ENCODE measurements around the gene C1GALT1C1L.
"Not testable (repeated sequence)": the region's sequence is repeated elsewhere in the genome, so short reads cannot be mapped to it uniquely, and the experiment has no call there.

The C1GALT1C1L gene

DNA sequence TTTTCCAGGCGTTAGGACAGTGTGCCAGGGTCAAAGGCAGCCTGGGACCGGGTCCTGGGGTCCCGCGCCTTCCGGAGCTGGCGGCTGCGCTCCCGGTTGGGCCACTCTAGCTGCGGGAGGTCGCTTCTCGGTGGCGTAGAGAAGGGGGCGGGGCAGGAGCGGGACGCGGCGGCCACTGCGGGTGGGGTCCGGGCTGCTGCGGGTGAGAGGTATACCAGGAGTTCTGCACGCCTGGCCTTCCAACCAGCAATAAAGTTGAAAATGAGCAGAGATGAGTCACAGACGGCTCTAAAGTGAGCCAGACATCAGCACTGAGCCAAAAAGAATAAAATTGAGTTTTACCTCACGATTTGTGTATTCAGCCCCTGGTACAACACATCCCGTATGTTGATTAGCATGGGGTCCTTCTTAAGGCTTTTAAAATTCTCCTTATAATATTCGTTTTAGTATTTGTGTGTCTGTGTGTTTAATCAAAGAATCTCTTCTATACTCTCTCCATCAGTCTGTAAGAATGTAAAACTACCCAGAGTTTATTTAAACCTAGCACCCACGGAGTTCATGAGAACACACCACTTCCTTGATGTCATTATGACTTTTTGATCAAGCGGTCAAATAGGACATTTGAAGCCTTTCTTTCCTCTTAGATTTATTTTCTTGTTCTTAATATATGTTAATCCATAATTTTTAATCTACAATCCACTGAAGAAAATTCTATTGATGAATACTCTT is at the start of gene C1GALT1C1L:
C1GALT1C1L (minus strand) TSS at position 108 of the 729 bp plus-strand sequence; CDS start at position 1, 107 bp downstream.
- DNase-seq (ENCODE audit: low spot score), result peak; percentile 11

DNA sequence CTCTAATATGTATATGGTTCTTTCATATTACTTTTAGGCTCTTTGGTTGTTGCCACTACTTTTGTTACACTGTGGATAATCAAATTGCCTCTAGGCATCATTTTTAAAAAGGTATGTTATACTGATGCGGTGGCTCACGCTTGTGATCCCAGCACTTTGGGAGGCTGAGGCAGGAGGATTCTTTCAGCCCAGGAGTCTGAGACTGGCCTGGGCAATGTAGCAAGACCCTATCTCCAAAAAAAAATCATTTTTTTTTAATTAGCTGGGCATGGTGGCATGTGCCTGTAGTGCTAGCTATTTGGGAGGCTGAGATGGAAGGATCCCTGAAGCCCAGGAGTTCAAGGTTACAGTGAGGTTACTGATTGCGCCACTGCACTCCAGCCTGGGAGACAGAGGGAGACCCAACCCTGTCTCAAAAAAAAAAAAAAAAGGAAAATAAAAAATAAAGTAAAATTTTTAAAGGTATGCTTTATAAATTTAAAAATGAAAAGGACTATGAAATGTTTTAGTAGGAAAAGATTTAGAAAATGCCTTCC is 49.5 kb upstream of the C1GALT1C1L start:
- DNase-seq (ENCODE audit: low spot score), result no peak

DNA sequence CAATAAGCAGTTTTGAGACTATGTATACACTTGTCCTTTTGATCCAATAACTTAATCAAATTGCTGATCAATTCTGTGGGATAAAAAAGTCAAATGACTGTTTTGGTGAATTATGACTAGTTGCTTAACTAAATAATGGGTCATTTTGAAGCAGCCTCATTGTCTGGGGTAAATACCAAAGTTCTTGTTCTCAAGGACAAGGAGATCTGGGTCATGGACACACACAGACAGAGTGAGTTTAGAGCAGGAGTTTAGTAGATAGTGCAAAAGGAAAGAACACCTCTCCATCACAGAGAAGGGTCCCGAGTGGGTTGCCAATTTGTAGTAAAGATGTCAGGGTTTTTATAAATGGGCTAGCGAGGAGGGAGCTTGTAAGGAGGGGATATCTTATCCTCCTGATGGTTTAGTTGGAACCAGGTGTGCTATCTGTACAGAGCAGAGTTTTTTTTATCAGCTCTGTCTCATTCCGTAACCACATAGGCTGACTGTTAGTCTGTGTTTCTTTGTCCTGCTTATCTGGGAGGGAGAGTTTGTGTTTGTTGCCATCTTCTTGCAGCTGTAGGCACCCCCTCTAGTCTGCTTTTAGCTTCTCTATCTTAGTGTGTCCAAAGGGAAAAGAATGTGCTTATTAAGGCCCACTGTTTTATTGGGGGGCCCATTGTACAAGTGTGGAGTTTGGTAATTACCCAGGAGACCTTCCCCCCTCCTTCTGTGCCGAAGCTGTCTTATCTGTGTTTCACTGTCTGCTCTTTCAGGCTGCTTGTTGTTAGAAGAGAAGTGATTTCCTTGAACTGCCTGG is 48.7 kb upstream of the C1GALT1C1L start:
- DNase-seq (ENCODE audit: low spot score), result no peak

DNA sequence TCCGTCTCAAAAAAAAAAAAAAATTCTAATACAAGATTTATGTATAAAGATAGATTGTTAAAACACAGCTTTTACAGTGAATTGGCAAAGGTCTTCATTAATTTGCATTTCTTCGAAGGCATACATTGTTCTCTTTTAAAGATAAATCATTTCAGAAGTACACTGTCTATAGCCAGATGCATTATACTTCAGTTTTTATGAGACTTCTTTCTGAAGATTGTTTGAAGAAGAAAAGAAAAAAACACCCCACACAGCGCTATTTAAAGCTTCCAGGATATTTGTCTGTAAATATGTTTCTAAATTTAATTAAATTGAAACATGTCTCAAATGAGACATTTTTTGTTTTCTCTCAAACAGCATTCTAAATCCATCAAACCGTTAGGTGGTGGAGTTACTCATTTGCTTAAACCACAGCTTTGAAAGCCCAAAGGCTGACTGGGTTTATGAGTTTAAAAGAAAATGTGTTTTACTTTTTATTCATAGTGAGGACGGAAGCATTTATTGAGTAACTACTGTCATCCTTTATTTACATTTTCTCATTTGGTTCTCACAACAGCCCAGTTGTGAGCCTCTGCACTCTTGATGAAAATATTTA is 42.4 kb upstream of the C1GALT1C1L start:
- no peak for DNase-seq (ENCODE audit: low spot score)

DNA sequence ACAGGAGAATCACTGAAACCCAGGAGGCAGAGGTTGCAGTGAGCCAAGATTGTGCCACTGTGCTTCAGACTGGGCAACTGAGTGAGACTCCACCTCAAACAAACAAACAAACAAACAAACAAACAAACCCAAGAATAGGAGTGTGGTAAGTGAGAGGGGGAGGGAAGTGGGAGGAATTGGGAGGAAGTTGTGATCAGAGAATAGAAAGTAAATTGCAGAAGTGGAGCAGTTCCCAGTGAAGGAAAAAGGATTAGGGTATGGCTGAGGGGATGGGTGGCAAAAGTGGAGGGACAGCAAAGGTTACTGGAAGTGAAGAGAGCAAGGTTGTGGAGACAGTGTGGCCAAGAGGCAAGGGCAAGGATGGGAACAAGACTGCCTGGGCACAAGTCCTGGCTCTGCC is 41.1 kb upstream of the C1GALT1C1L start:
- DNase-seq (ENCODE audit: low spot score), result no peak

DNA sequence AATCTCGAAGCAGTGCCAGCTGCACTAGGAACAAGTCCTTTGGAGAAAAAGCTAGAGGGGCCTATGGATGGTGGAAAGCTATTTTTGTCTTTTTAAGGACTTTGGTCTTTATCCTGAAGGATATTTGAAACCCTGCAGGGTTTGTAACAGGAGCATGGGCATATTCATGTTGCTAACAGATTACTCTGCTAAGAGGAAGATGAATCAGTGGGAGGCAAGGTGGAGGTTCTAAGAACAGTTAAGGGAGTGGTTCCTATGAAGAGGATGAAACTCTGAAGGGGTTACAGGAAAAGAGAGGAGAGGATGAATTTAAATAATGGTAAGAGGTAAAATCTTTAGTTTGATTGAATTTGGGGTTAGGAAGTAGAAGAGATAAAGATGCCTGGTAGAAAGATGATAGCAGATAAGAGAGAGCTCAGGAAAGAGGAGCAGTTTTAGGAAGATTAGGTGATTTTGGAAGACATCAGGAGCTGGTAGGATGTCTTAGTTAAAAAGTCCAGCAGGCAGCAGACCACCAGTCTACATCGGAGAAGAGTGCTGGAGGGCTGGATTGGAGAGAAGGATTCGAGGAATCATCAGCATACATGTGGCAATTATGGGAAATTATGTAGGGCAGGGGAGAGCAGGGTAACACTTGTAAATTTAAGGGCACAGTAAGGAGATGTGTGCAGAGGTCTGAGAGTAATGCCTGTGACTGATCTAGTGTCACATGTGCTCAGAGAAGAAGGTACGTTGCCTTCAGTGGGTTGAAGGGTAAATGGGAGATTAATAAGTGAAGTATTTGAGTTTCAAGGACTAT is 39.3 kb upstream of the C1GALT1C1L start:
- DNase-seq (ENCODE audit: low spot score), result no peak

DNA sequence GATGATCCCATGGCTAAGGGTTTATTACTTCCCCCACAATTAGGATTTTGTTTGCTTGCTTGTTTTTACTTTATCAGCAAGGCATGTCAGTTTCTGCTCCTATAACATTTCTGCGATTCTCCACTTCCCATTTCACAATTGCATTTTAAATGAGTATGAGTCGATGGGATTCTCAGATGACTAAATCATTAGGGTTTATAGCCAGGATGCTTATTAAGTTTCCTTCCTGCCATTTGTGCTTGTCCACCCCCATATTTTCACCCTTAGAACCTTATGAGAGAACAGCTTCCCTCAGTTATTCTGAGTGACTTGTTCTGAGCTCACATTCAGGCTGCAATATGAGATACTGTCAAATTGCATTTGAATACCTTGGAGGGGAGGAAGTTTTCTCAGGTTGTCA is 37.9 kb upstream of the C1GALT1C1L start:
- no peak for DNase-seq (ENCODE audit: low spot score)

DNA sequence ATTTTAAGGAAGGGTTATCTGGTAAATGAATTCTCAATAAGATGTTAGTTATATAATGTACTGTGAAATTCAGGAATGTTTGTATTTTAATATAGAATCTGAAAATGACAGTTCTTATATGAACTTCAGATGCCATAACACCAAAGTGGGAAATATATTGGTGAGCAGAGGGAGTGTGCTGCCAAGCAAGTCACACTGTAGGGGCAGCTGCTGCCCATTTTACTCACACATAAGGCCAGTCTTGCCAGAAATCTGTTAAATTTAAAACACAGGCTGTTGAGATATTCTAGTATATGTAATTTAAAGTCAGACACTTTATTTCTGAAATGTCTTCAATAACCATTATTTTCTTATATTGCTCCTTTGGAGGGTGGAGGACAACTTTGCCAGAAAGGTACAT is 34.6 kb upstream of the C1GALT1C1L start:
- no peak for DNase-seq (ENCODE audit: low spot score)

DNA sequence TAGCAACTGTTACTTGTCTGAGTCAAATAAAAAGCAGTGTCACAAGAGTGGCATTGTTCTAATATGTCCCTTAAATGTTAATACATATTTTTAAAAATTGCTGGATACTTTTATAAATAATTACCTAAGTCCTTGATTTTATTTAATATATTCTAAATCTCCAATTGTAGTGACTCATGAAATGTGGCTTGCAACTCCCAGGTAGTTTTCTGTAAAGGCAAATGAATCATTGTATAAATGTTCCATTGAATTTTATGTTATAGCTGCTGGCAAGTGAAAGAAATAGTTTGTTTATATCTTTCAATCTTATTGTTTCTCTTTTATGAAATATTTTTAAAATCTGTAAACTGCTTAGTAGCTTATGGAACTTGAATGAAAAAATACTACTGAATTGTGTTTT is 32.7 kb upstream of the C1GALT1C1L start:
- no peak for DNase-seq (ENCODE audit: low spot score)

DNA sequence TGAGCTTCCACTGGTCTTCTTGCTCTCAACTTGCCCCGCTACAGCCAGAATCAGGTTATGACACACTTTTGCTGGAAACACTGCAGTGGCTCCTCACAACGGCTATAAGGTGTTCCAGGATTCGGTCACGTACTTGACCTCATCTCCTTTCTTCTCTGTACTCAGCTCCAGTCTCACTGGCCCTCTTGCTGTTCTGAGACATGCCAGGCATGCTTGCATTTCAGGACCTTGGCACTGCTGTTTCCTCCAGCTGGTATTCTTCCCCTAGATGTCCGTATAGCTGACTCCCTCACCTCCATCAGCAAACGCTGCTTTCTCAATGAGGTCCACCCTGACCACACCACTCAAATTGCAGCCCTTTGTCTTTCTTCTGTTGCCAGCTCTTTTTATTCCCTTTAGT is 31.9 kb upstream of the C1GALT1C1L start:
- no peak for DNase-seq (ENCODE audit: low spot score)

DNA sequence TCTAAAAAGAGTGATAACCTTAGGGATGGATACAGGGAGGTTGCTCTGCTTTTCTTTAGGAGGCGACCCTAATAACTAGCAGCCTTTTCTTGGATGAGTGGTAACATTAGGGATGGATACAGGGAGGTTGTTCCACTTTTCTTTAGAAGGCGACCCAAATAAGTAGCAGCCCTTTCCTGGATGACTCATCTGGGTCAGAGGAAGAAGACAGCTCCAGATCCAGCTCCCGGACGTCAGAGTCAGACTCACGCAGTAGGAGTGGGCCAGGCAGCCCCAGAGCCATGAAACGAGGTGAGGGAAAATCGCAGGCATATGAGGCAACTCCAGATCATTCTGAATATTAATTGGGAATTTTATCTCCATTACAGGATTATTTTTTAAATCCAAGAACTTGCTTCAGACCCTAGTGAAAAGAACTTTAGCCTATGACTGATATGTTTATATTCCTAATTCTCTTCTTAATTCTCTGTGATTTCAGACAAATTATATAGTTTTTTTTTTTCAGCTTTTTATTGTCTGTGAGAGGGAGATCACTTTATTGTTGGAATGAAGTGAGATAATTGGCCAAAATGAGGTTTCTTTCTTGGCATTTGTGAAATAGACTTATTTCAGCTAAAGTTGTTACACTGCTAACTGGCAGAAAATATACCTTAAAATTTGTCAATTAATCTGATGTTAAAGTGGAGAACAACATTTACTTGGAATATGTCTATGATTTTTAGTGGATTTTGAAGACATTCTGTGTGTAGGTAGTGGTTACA is 31.2 kb upstream of the C1GALT1C1L start:
- DNase-seq (ENCODE audit: low spot score), result no peak

DNA sequence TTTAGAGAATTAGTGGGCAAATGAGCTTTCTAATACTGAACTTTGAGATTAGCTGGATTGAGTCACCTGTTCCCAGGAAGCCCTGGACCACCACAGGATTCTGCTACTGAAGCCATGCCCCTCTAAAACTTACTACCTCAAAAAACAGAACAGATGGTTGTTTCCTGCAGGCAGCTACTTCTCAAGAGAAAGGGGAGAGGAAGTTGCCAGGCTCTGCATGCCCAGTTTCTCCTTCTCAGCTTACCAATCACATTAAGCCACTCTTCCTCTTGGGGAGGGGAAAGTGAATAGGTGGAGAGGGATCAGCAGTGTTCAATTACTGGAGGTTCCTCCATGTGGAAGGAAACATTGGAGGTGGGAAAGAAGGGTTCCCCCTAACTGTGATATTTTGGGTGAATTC is 24.9 kb upstream of the C1GALT1C1L start:
- DNase-seq (ENCODE audit: low spot score), result no peak

DNA sequence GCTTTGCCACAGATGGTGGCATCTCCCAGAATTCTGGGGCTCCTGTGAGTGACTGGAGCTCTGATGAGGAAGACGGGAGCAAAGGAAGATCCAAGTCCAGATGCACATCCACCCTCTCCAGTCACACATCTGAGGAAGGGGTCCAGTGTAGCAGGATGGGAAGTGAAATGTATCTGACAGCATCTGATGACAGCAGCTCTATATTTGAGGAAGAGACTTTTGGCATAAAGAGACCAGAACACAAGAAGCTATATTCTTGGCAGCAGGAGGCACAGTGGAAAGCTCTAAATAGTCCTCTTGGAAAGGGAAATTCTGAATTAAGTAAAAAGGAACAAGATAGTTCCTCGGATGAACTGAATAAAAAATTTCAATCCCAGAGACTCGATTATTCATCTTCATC is 23.5 kb upstream of the C1GALT1C1L start:
- DNase-seq (ENCODE audit: low spot score), result no peak

DNA sequence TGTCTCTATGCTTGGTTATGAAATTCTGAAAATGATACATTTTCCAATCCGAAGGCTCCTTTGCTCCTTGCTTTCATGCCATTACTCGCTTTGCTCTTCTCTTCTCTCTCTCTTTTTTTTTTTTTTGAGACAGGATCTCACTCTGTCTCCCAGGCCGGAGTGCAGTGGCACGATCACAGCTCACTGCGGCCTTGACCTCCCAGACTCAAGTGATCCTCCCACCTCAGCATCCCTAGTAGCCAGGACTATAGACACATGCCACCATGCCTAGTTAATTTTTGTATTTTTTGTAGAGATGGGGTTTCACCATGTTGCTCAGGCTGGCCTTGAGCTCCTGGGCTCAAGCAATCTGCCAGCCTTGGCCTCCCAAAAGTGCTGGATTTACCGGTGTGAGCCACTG is 21.9 kb upstream of the C1GALT1C1L start:
- not testable (repeated sequence) for DNase-seq (ENCODE audit: low spot score)

DNA sequence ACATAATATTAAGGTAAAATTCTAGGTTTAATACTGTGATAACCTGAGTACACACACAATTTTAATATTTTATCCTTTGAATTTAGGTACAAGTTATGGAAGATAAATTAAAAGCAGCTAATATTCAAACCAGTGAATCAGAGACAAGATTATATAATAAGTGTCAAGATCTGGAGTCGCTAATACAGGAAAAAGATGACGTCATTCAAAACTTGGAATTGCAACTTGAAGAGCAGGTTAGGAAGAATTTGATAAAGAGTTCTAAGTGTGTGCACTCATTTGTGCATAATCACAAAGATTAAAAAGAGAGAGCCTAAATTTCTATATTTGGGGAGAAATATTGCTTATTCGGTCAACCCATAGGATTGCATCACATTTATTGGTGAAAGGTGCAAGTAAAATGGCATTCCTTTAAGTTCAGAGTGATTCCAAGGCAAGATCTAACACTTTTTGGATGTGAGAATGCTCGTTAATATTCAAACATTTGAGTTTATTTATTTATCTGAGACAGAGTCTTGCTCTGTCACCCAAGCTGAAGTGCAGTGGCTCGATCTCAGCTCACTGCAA is 16.3 kb upstream of the C1GALT1C1L start:
- no peak for DNase-seq (ENCODE audit: low spot score)

DNA sequence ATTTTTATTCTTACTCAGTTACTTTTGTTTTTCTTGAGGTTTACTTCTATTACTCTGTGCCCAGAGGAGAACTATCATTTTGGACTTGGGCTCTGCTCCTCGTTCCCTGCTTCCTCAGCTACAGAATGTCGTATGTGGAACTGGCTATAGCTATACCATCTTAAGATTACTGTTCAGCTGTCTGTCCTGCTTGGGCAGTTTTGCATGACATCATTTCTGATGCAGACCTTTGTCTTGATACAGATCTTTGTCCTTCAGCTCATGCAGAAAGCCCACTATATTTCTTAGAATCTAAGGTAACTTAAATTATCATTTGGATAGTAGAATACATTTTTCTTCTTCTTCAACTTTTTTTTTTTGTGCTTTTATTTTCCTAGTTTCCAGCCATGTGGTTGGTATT is 13.8 kb upstream of the C1GALT1C1L start:
- DNase-seq (ENCODE audit: low spot score), result no peak

DNA sequence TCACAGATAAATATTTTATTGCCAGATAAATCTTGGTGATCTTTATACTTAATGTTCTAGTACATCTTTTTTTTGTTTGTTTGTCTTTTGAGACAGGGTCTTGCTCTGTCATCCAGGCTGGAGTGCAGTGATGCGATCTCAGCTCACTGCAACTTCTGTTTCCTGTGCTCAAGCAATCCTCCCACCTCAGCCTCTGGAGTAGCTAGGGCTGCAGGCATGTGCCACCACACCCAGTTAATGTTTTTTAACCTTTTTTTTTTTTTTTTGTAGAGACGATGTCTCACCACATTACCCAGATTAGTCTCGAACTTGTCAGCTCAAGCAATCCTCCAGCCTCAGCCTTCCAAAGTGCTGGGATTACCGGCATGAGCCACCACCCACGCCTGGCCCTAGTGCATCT is 9.1 kb upstream of the C1GALT1C1L start:
- DNase-seq (ENCODE audit: low spot score), result no peak

DNA sequence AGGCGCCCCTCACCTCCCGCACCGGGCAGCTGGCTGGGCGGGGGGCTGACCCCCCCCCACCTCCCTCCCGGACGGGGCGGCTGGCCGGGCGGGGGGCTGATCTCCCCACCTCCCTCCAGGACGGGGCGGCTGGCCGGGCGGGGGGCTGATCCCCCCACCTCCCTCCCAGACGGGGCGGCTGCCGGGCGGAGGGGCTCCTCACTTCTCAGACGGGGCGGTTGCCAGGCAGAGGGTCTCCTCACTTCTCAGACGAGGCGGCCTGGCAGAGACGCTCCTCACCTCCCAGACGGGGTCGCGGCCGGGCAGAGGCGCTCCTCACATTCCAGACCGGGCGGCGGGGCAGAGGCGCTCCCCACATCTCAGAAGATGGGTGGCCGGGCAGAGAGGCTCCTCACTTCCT is 1.6 kb upstream of the C1GALT1C1L start:
- not testable (repeated sequence) for DNase-seq (ENCODE audit: low spot score)

DNA sequence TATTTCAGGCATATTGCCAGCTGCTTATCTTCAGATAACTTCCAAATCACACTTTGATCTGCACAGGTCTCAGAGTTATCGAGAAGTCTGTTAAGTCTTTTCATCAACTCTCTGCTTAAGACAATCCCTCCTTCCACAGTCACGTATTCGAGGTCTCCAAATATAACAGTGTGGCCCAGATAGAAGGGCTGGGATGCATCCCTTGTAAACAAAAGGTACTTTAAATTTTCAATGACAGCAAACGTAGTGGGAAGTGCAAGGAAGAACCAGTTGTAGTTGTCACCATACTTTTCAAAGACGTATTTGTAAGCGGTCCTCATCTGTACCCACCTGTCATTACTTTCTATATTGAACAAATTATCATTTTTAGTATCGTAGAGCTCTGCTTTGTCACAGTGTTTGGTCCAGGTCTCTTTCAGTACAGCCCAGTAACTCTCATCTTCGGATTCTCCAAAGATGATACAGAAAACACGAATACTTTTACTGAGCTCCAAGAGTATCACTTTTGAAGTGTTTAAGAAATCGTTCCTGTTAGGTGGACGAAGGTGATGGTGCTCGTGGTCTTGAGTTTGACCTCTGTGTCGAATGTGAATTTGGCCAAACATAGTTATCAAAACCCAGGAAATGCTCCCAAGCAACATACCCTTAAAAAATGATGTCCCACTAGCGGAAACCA is 445 bp downstream of the C1GALT1C1L start:
- no peak for DNase-seq (ENCODE audit: low spot score)

DNA sequence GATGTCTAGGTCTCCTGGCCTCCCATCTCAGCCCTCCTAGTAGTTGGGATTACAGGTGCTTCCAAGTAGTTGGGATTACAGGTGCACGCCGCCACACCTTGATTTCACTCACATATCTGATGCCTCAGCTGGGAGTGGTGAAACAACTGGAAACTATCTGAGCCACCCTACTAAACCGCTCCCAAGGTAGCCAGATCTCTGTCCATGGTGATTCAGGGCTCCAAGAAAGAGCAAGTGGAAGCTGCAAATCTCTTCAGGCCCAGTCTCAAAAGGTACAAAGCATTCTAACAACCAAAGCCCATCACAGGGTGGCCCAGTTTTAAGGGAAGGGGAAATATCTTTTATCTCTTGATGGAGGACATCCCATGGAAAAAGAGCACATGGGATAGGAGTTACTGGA is 19.0 kb downstream of the C1GALT1C1L start:
- DNase-seq (ENCODE audit: low spot score), result no peak
